HepG2 (cell line): ENCODE results near the gene CGREF1. TPM values are rescaled to one million over a fixed set of nuclear protein-coding genes. Genes with fewer than 3 reads are reported as not detected.

Experiments
- FOXP1 ChIP-seq, 2 experiments: fragments of 450-650 bp in 1 of 2; IDR thresholded peaks; 2 replicates each; pipeline ENCODE4 v1.6.1; 2017 to 2018; ENCODE audit warnings: antibody characterized with exemption in 1 of 2
- KLF15 ChIP-seq: sonication (generic); formaldehyde crosslinking; IDR thresholded peaks from 2 replicates; pipeline ENCODE4 v1.8.1; 2023; ENCODE audit warnings: borderline replicate concordance, mild to moderate bottlenecking, inconsistent platforms, missing genetic modification reagents, mixed read lengths
- NKX3-1 ChIP-seq: sonication (generic); formaldehyde crosslinking; IDR thresholded peaks from 2 replicates; pipeline ENCODE4 v1.5.0; 2020; ENCODE audit warnings: missing genetic modification reagents
- YEATS2 ChIP-seq: sonication (generic); formaldehyde crosslinking; IDR thresholded peaks from 2 replicates; pipeline ENCODE4 v1.4.0; 2020; ENCODE audit warnings: missing genetic modification reagents, borderline replicate concordance
- ZNF235 ChIP-seq: sonication (generic); formaldehyde crosslinking; IDR thresholded peaks from 2 replicates; pipeline ENCODE4 v1.8.1; 2023; ENCODE audit warnings: mild to moderate bottlenecking, missing genetic modification reagents, borderline replicate concordance
- ZNF260 ChIP-seq: sonication (generic); formaldehyde crosslinking; IDR thresholded peaks from 2 replicates; pipeline ENCODE4 v1.4.0; 2020; ENCODE audit warnings: missing genetic modification reagents, low read depth, mild to moderate bottlenecking, borderline replicate concordance
- ZNF331 ChIP-seq: sonication (generic); formaldehyde crosslinking; IDR thresholded peaks from 2 replicates; pipeline ENCODE4 v1.4.0; 2020; ENCODE audit warnings: missing genetic modification reagents
- ZNF549 ChIP-seq: sonication (generic); formaldehyde crosslinking; IDR thresholded peaks from 2 replicates; pipeline ENCODE4 v1.5.0; 2020; ENCODE audit warnings: missing genetic modification reagents
- polyA plus RNA-seq, 8 experiments: library from polyadenylated mRNA; depleted of rRNA in 3 of 8; stranded (reverse) in 7 of 8; unstranded in 1 of 8; fragments of >200 nt; fragmentation: Illumina TruSeq in 4 of 8; extraction: Trizol in 4 of 8; gene quantifications; 2 replicates each; pipeline versions ENCODE4 v1.2.1 to v1.2.3, GENCODE V29; 2011 to 2016; ENCODE audit warnings: low read depth in 4 of 8, missing spikeins in 1 of 8, mixed read lengths in 1 of 8; ENCODE audit not compliant: insufficient read depth in 1 of 8
- total RNA-seq, 5 experiments: library from RNA; depleted of rRNA; stranded (reverse); fragments of >200 nt; fragmentation: Illumina TruSeq; extraction: Trizol; gene quantifications; 2 replicates each; pipeline ENCODE4 v1.2.3, GENCODE V29; 2016; ENCODE audit warnings: low read depth in 1 of 5
- TF ChIP-seq, protein P1 (sequence below), 2 experiments: fragments of 450-650 bp in 1 of 2; sonication (generic) in 1 of 2; formaldehyde crosslinking in 1 of 2; IDR thresholded peaks; 2 replicates each; pipeline versions ENCODE4 v1.6.1 to v1.8.0; 2016 to 2022; ENCODE audit warnings: antibody characterized with exemption in 1 of 2, mild to moderate bottlenecking in 1 of 2, missing genetic modification reagents in 1 of 2
- TF ChIP-seq, protein P2 (sequence below): sonication (generic); formaldehyde crosslinking; conservative IDR thresholded peaks from 2 replicates; pipeline ENCODE4 v1.8.0; 2022; ENCODE audit warnings: low read depth, missing genetic modification reagents
- TF ChIP-seq, protein P3 (sequence below): sonication (generic); formaldehyde crosslinking; IDR thresholded peaks from 2 replicates; pipeline ENCODE4 v1.4.0; 2020; ENCODE audit warnings: mild to moderate bottlenecking, missing genetic modification reagents
- TF ChIP-seq, protein P4 (sequence below): sonication (generic); formaldehyde crosslinking; IDR thresholded peaks from 2 replicates; pipeline ENCODE4 v1.5.0; 2020; ENCODE audit warnings: missing genetic modification reagents, mild to moderate bottlenecking, borderline replicate concordance
- TF ChIP-seq, protein P5 (sequence below): sonication (generic); formaldehyde crosslinking; IDR thresholded peaks from 2 replicates; pipeline ENCODE4 v1.4.0; 2020; ENCODE audit warnings: mild to moderate bottlenecking, missing genetic modification reagents

CGREF1 gene
- total and polyA plus RNA-seq, 2 of the 13 experiments (the other 11 are each of a cell fraction or from before 2014, with no cell fraction given): 13.9 to 23.4 TPM

DNA sequence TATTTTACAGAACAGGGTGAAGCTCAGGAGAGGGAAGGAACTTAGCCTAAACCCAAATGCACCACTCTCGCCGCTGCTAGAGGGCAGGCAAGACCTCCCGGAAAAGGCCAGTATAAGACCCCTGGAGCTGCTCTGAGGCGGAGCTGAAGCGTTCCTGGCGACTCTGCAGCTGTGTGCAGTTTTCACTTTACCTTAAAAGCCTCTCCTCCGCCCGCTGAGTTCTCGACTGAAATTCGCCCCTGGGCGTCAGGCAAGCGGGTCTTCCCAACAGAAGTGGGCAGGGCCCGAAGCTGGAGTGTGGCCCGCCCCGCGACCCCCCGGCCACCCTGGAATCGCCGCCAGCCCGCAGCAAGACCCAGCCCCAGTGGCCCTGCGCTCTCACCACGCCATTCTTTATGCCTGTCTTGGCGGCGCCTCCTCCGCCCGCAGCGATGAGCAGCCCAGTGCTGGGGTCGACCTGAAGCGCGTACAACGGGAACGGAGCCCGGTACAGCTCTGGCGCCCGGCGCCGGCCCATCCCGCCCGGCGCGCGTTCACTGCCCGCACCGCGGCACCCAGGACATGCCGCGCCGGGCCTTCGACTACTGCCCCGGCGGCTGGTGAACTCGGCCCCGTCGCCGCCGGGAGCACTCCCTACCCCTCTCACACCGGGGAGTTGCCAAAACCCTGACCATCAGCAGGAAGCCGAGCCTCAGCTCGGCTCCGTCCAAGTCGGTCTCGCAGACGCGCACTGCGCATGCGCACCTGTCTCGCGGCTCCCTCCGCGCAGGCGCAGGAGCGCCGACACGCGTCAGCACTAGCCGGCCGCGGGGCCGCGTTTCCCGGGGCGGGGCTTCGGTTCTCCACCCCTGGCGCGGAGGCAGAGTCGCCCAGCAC is 15.2 kb upstream of the CGREF1 start, which contains the start of gene PREB (continued):
- TF ChIP-seq, protein P1, sequence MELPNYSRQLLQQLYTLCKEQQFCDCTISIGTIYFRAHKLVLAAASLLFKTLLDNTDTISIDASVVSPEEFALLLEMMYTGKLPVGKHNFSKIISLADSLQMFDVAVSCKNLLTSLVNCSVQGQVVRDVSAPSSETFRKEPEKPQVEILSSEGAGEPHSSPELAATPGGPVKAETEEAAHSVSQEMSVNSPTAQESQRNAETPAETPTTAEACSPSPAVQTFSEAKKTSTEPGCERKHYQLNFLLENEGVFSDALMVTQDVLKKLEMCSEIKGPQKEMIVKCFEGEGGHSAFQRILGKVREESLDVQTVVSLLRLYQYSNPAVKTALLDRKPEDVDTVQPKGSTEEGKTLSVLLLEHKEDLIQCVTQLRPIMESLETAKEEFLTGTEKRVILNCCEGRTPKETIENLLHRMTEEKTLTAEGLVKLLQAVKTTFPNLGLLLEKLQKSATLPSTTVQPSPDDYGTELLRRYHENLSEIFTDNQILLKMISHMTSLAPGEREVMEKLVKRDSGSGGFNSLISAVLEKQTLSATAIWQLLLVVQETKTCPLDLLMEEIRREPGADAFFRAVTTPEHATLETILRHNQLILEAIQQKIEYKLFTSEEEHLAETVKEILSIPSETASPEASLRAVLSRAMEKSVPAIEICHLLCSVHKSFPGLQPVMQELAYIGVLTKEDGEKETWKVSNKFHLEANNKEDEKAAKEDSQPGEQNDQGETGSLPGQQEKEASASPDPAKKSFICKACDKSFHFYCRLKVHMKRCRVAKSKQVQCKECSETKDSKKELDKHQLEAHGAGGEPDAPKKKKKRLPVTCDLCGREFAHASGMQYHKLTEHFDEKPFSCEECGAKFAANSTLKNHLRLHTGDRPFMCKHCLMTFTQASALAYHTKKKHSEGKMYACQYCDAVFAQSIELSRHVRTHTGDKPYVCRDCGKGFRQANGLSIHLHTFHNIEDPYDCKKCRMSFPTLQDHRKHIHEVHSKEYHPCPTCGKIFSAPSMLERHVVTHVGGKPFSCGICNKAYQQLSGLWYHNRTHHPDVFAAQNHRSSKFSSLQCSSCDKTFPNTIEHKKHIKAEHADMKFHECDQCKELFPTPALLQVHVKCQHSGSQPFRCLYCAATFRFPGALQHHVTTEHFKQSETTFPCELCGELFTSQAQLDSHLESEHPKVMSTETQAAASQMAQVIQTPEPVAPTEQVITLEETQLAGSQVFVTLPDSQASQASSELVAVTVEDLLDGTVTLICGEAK (IDR thresholded peaks at IDR 0.05): no peak
- TF ChIP-seq, protein P1 (CRISPR knock-in tag; IDR thresholded peaks at IDR 0.05): peak; percentile 50; the same call in 1 of the 2 replicates
- TF ChIP-seq ZNF549 (CRISPR knock-in tag): no peak
- no peak; the same call in 1 of the 2 replicates for TF ChIP-seq YEATS2 (CRISPR knock-in tag)
- peak; percentile 98; the same call in 1 of the 2 replicates for TF ChIP-seq ZNF235 (CRISPR knock-in tag)
- TF ChIP-seq, protein P2, sequence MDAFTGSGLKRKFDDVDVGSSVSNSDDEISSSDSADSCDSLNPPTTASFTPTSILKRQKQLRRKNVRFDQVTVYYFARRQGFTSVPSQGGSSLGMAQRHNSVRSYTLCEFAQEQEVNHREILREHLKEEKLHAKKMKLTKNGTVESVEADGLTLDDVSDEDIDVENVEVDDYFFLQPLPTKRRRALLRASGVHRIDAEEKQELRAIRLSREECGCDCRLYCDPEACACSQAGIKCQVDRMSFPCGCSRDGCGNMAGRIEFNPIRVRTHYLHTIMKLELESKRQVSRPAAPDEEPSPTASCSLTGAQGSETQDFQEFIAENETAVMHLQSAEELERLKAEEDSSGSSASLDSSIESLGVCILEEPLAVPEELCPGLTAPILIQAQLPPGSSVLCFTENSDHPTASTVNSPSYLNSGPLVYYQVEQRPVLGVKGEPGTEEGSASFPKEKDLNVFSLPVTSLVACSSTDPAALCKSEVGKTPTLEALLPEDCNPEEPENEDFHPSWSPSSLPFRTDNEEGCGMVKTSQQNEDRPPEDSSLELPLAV (CRISPR knock-in tag): no peak
- TF ChIP-seq ZNF260 (CRISPR knock-in tag): no peak
- TF ChIP-seq NKX3-1 (CRISPR knock-in tag): no peak
- TF ChIP-seq KLF15: no peak; the same call in 1 of the 2 replicates
- peak; percentile 35; the same call in 1 of the 2 replicates for TF ChIP-seq ZNF331 (CRISPR knock-in tag)
- TF ChIP-seq, protein P3, sequence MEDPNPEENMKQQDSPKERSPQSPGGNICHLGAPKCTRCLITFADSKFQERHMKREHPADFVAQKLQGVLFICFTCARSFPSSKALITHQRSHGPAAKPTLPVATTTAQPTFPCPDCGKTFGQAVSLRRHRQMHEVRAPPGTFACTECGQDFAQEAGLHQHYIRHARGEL: no peak
- TF ChIP-seq, protein P4, sequence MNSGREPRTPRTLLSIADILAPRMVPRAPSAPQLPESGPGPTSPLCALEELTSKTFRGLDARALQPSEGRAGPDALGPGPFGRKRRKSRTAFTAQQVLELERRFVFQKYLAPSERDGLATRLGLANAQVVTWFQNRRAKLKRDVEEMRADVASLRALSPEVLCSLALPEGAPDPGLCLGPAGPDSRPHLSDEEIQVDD: no peak
- TF ChIP-seq FOXP1 (IDR thresholded peaks at IDR 0.05): no peak
- 0 out of 2 replicates have a peak, but pooled peaks have one; percentile 13 for TF ChIP-seq FOXP1 (CRISPR knock-in tag; IDR thresholded peaks at IDR 0.05)
- TF ChIP-seq, protein P5, sequence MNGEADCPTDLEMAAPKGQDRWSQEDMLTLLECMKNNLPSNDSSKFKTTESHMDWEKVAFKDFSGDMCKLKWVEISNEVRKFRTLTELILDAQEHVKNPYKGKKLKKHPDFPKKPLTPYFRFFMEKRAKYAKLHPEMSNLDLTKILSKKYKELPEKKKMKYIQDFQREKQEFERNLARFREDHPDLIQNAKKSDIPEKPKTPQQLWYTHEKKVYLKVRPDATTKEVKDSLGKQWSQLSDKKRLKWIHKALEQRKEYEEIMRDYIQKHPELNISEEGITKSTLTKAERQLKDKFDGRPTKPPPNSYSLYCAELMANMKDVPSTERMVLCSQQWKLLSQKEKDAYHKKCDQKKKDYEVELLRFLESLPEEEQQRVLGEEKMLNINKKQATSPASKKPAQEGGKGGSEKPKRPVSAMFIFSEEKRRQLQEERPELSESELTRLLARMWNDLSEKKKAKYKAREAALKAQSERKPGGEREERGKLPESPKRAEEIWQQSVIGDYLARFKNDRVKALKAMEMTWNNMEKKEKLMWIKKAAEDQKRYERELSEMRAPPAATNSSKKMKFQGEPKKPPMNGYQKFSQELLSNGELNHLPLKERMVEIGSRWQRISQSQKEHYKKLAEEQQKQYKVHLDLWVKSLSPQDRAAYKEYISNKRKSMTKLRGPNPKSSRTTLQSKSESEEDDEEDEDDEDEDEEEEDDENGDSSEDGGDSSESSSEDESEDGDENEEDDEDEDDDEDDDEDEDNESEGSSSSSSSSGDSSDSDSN (CRISPR knock-in tag): peak; percentile 69
